GM12878 (cell line): Measurements from ENCODE around the gene CTNNA3. TPM values are rescaled to one million over a fixed set of nuclear protein-coding genes. Genes with fewer than 3 reads are reported as not detected.

Experiments
- ATAC-seq: fragments of 200-7000 bp; cut with Tn5 transposase; 3 replicates; pipeline ENCODE4 v1.9.1; 2020; ENCODE audit warnings: mild to moderate bottlenecking, moderate library complexity
- BruUV-seq: library from RNA; stranded (reverse); fragments of 400-500 nt; replicated peaks from 2 replicates; lab custom pipeline; 2021; lab: Mats Ljungman, UMichigan
- CTCF ChIA-PET: fragments of 300-600 bp; sonication (Branson Sonifier 250); formaldehyde crosslinking; extraction: SDS; loops from one replicate; lab custom pipeline; 2021; ENCODE audit warnings: inconsistent platforms; lab: Yijun Ruan, JAX
- POLR2A ChIA-PET: fragments of 350-600 bp; formaldehyde crosslinking; extraction: SDS; loops from one replicate; lab custom pipeline; 2021; ENCODE audit warnings: inconsistent platforms; lab: Charles Lee
- RAD21 ChIA-PET: fragments of 300-600 bp; sonication (Branson Sonifier 250); formaldehyde crosslinking; loops from one replicate; lab custom pipeline; 2023; ENCODE audit warnings: antibody characterized with exemption; ENCODE audit not compliant: unreplicated experiment; lab: Charles Lee
- SMC1A ChIA-PET: fragments of 300-600 bp; sonication (Branson Sonifier 250); formaldehyde crosslinking; loops from one replicate; lab custom pipeline; 2023; ENCODE audit not compliant: unreplicated experiment, uncharacterized antibody; lab: Charles Lee
- DNase-seq: peaks from one replicate; pipeline ENCODE4 v3.0.0-alpha.2; 2011; ENCODE audit warnings: low read depth, low spot score
- FAIRE-seq: peaks from 3 replicates; lab custom pipeline; 2011; peaks lifted over from hg19 to GRCh38; lab: Jason Lieb, UNC
- H2AFZ ChIP-seq: 2 replicates; pipeline ENCODE4 v1.6.0; 2011; ENCODE audit warnings: low read depth, low read length, control low read depth; ENCODE audit not compliant: control insufficient read depth
- H3K27ac ChIP-seq: 2 replicates; pipeline ENCODE4 v1.5.1; 2011; ENCODE audit warnings: control low read depth; ENCODE audit not compliant: control insufficient read depth, insufficient read depth
- H3K27me3 ChIP-seq, 2 experiments: replicated peaks in 1 of 2; 2 replicates each; pipeline versions ENCODE4 v1.6.0 to v1.6.1; 2011; ENCODE audit warnings: low read length in 1 of 2; ENCODE audit not compliant: control insufficient read depth in 2 of 2, insufficient read depth in 2 of 2
- H3K36me3 ChIP-seq, 2 experiments: 2 replicates each; pipeline ENCODE4 v1.5.1; 2011; ENCODE audit warnings: low read length in 1 of 2; ENCODE audit not compliant: control insufficient read depth in 2 of 2, insufficient read depth in 2 of 2
- H3K4me1 ChIP-seq: 2 replicates; pipeline ENCODE4 v1.6.1; 2011; ENCODE audit warnings: mild to moderate bottlenecking, low read length, moderate library complexity, mixed read lengths; ENCODE audit not compliant: control insufficient read depth, insufficient read depth
- H3K4me2 ChIP-seq: 2 replicates; pipeline ENCODE4 v1.6.0; 2011; ENCODE audit warnings: control low read depth; ENCODE audit not compliant: control insufficient read depth, insufficient read depth
- H3K4me3 ChIP-seq: fragments of 200-600 bp; sonication (generic); 2 replicates; pipeline ENCODE4 v1.5.1; 2016
- H3K79me2 ChIP-seq: 2 replicates; pipeline ENCODE4 v1.6.0; 2011; ENCODE audit warnings: low read length; ENCODE audit not compliant: control insufficient read depth, insufficient read depth
- H3K9ac ChIP-seq: 2 replicates; pipeline ENCODE4 v1.8.0; 2011; ENCODE audit warnings: low read length, control low read depth, mixed read lengths; ENCODE audit not compliant: control insufficient read depth, insufficient read depth
- H3K9me3 ChIP-seq: replicated peaks from 3 replicates; pipeline ENCODE4 v1.5.1; 2011; ENCODE audit warnings: mild to moderate bottlenecking, low read length; ENCODE audit not compliant: control insufficient read depth, insufficient read depth
- H4K20me1 ChIP-seq: 2 replicates; pipeline ENCODE4 v1.6.0; 2011; ENCODE audit not compliant: control insufficient read depth, insufficient read depth
- DPF2 ChIP-seq: fragments of 450-650 bp; IDR thresholded peaks from 2 replicates; pipeline ENCODE4 v1.6.1; 2017; ENCODE audit warnings: mild to moderate bottlenecking
- EZH2 ChIP-seq: IDR thresholded peaks from 2 replicates; pipeline ENCODE4 v1.6.1; 2012; ENCODE audit warnings: low read depth, mild to moderate bottlenecking, control low read depth, inconsistent platforms, low read length, borderline replicate concordance; ENCODE audit not compliant: control insufficient read depth
- KDM1A ChIP-seq: fragments of 200-600 bp; sonication (generic); IDR thresholded peaks from 2 replicates; pipeline ENCODE4 v1.6.1; 2016; ENCODE audit warnings: borderline replicate concordance
- KLF5 ChIP-seq: fragments of 450-650 bp; IDR thresholded peaks from 2 replicates; pipeline ENCODE4 v1.6.1; 2014; ENCODE audit warnings: mild to moderate bottlenecking; ENCODE audit not compliant: partially characterized antibody
- in situ Hi-C: fragments of 300-500 bp; cut with MboI; formaldehyde crosslinking; loops from 9 replicates; pipeline ENCODE4 v1.14.3; 2018; ENCODE audit warnings: mixed read lengths
- intact Hi-C: fragments of 100-400 bp; cut with micrococcal nuclease; formaldehyde crosslinking; loops from one replicate; pipeline ENCODE4 v1.14.2; 2022; ENCODE audit not compliant: unreplicated experiment
- polyA plus RNA-seq, 11 experiments: library from polyadenylated mRNA; depleted of rRNA in 4 of 11; unstranded in 6 of 11; stranded (reverse) in 5 of 11; fragments of >200 nt; fragmentation: Nextera tagmentation in 4 of 11; fragmentation: Illumina TruSeq in 1 of 11; extraction: Ambion mirVana in 4 of 11; extraction: Trizol in 1 of 11; gene quantifications; 1 replicate in 1 of 11; 2 replicates in 10 of 11; pipeline versions ENCODE4 v1.2.1 to v1.2.3, GENCODE V29; 2011 to 2016; ENCODE audit warnings: inconsistent platforms in 2 of 11, missing spikeins in 2 of 11, low read depth in 1 of 11
- total RNA-seq, 4 experiments: library from RNA; depleted of rRNA in 3 of 4; stranded (reverse); fragments of >200 nt in 3 of 4; fragmentation: Illumina TruSeq in 1 of 4; extraction: Trizol in 1 of 4; gene quantifications; 2 replicates each; pipeline versions ENCODE4 v1.2.1 to v1.2.3, GENCODE V29; 2013 to 2021
- TF ChIP-seq, protein P1 (sequence below): fragments of 450-650 bp; IDR thresholded peaks from 2 replicates; pipeline ENCODE4 v1.6.1; 2018; ENCODE audit warnings: borderline replicate concordance, mild to moderate bottlenecking; ENCODE audit not compliant: partially characterized antibody
- TF ChIP-seq, protein P2 (sequence below): fragments of 450-650 bp; IDR thresholded peaks from 2 replicates; pipeline ENCODE4 v1.6.1; 2016; ENCODE audit warnings: mild to moderate bottlenecking
- TF ChIP-seq, protein P3 (sequence below): fragments of 450-650 bp; IDR thresholded peaks from 2 replicates; pipeline ENCODE4 v1.6.1; 2017; ENCODE audit warnings: antibody characterized with exemption, mild to moderate bottlenecking, moderate library complexity

The CTNNA3 gene
- total and polyA plus RNA-seq, 10 of the 15 experiments (the other 5 are each of a cell fraction or from before 2014, with no cell fraction given) = under 0.01 to 4.5 (median 0.22) TPM; not detected in 2

DNA sequence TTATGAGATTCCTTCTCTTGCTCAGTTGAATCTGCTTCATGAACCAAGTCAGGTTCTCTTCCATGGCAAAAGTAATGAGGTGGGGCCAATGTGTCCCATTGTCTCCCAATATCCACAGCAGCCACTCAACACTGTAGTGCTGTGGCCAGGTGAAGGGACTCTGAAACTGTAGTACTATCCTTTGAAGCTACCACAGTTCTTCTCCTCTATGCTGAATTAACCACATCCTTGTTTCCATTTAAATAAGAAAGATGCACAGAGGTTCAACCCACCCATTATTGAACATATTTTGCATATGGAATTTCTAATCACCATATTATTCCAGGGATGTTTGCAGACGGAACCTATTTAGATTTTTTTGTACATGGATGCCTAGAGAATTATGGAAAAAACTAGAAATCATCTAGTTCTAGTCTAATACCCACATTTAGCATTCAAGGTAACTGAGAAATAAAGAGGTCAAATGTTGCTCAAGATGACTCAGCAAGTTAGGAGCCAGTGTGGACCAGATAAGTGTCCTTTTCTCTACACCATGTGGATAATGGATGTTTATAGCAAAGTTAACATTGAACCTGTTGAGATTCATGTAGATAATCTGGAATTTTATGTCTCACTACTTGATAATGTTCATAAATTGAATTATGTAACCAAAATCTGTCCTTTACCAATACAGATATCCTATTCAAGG is 705.7 kb downstream of the CTNNA3 start (continued):
- TF ChIP-seq, protein P1, sequence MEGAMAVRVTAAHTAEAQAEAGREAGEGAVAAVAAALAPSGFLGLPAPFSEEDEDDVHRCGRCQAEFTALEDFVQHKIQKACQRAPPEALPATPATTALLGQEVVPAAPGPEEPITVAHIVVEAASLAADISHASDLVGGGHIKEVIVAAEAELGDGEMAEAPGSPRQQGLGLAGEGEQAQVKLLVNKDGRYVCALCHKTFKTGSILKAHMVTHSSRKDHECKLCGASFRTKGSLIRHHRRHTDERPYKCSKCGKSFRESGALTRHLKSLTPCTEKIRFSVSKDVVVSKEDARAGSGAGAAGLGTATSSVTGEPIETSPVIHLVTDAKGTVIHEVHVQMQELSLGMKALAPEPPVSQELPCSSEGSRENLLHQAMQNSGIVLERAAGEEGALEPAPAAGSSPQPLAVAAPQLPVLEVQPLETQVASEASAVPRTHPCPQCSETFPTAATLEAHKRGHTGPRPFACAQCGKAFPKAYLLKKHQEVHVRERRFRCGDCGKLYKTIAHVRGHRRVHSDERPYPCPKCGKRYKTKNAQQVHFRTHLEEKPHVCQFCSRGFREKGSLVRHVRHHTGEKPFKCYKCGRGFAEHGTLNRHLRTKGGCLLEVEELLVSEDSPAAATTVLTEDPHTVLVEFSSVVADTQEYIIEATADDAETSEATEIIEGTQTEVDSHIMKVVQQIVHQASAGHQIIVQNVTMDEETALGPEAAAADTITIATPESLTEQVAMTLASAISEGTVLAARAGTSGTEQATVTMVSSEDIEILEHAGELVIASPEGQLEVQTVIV = no peak
- TF ChIP-seq, protein P2, sequence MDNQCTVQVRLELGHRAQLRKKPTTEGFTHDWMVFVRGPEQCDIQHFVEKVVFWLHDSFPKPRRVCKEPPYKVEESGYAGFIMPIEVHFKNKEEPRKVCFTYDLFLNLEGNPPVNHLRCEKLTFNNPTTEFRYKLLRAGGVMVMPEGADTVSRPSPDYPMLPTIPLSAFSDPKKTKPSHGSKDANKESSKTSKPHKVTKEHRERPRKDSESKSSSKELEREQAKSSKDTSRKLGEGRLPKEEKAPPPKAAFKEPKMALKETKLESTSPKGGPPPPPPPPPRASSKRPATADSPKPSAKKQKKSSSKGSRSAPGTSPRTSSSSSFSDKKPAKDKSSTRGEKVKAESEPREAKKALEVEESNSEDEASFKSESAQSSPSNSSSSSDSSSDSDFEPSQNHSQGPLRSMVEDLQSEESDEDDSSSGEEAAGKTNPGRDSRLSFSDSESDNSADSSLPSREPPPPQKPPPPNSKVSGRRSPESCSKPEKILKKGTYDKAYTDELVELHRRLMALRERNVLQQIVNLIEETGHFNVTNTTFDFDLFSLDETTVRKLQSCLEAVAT = no peak
- TF ChIP-seq, all 136 proteins: peak for 0

DNA sequence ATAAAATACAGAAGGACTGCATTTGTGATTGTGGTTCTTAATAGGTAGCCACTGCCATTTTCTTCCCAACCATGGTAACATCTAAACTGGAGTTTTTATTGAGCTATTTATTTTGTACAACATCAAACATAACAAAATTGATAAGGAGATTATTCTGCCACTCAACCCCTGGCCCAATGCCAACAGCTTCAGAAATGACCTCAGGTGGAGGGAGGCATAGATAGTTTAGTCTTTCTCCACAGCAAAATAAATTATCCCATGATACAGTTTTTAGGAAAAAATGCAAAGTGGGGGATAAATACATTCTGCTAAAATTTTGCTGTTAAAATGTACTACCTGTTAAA is 712.5 kb downstream of the CTNNA3 start:
- Histone ChIP-seq H4K20me1 (no peaks in the 10 kb centered on the region), H3K27ac (no peak overlapping the region), H3K9me3 (no peaks in the 10 kb centered on the region), H3K27me3 (no peaks in the 10 kb centered on the region), H3K4me1 (no peaks in the 10 kb centered on the region), H3K4me2 (no peak overlapping the region), H3K79me2 (no peaks in the 10 kb centered on the region), H3K9ac (no peak overlapping the region), H3K36me3 (no peaks in the 10 kb centered on the region), H2AFZ (no peak overlapping the region), H3K4me3 (no peak overlapping the region)
- no peak for FAIRE-seq
- BruUV-seq = no TSS peak
- ATAC-seq = no peak
- intact Hi-C loops (no loop called here), in situ Hi-C loops (no loop called here)
- ChIA-PET SMC1A (interaction anchor here (0.9 to 2.0 kb wide), 7 partner anchors 9 to 322 kb away, joined by 3 to 10 read pairs (median 4); no protein-coding TSS in a partner anchor), RAD21 (no interaction called here), POLR2A (no interaction called here), CTCF (interaction anchor here (1.0 to 1.7 kb wide), 2 partner anchors 9 to 243 kb away, joined by 3 to 5 read pairs; no protein-coding TSS in a partner anchor)
- DNase-seq = no peak
- TF ChIP-seq DPF2 (no peak), EZH2 (no peak), KDM1A (no peak), KLF5 (no peak)
- TF ChIP-seq, protein P3, sequence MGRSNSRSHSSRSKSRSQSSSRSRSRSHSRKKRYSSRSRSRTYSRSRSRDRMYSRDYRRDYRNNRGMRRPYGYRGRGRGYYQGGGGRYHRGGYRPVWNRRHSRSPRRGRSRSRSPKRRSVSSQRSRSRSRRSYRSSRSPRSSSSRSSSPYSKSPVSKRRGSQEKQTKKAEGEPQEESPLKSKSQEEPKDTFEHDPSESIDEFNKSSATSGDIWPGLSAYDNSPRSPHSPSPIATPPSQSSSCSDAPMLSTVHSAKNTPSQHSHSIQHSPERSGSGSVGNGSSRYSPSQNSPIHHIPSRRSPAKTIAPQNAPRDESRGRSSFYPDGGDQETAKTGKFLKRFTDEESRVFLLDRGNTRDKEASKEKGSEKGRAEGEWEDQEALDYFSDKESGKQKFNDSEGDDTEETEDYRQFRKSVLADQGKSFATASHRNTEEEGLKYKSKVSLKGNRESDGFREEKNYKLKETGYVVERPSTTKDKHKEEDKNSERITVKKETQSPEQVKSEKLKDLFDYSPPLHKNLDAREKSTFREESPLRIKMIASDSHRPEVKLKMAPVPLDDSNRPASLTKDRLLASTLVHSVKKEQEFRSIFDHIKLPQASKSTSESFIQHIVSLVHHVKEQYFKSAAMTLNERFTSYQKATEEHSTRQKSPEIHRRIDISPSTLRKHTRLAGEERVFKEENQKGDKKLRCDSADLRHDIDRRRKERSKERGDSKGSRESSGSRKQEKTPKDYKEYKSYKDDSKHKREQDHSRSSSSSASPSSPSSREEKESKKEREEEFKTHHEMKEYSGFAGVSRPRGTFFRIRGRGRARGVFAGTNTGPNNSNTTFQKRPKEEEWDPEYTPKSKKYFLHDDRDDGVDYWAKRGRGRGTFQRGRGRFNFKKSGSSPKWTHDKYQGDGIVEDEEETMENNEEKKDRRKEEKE = no peak
